Spleen (tissue), 7 donors: ENCODE results near the gene FGGY.

Source experiments
- POLR2AphosphoS5 ChIP-seq, 3 donors: sonication (generic); formaldehyde crosslinking; IDR thresholded peaks; one replicate each; pipeline ENCODE4 v1.5.1; 2017; ENCODE audit warnings: antibody characterized with exemption in 3 of 3
- TF ChIP-seq, protein P1 (sequence below), 11 experiments: fragments of 200-600 bp in 7 of 11; fragments of 450-650 bp in 4 of 11; sonication (generic) in 4 of 11; IDR thresholded peaks in 8 of 11; conservative IDR thresholded peaks in 3 of 11; 1 replicate in 7 of 11; 2 replicates in 4 of 11; pipeline versions ENCODE4 v1.4.0 to v1.8.0; 2016 to 2021; ENCODE audit warnings: antibody characterized with exemption in 11 of 11, inconsistent platforms in 4 of 11, mild to moderate bottlenecking in 1 of 11
- donor health status: DM: no; HTN: no; CAD: no; lungs with moderate emphysema.
- donor health status: DM: no; HTN: no; CAD: no.
- donor health status: DM: no; HTN: no; CAD: no.

GRCh38 chr1:59354709-59355337 lies 57.9 kb downstream of the FGGY start:
- TF ChIP-seq, protein P1, sequence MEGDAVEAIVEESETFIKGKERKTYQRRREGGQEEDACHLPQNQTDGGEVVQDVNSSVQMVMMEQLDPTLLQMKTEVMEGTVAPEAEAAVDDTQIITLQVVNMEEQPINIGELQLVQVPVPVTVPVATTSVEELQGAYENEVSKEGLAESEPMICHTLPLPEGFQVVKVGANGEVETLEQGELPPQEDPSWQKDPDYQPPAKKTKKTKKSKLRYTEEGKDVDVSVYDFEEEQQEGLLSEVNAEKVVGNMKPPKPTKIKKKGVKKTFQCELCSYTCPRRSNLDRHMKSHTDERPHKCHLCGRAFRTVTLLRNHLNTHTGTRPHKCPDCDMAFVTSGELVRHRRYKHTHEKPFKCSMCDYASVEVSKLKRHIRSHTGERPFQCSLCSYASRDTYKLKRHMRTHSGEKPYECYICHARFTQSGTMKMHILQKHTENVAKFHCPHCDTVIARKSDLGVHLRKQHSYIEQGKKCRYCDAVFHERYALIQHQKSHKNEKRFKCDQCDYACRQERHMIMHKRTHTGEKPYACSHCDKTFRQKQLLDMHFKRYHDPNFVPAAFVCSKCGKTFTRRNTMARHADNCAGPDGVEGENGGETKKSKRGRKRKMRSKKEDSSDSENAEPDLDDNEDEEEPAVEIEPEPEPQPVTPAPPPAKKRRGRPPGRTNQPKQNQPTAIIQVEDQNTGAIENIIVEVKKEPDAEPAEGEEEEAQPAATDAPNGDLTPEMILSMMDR (IDR thresholded peaks at IDR 0.05 in 8 of 11, conservative IDR thresholded peaks at IDR 0.05 in 3 of 11): no peak
- TF ChIP-seq POLR2AphosphoS5 (IDR thresholded peaks at IDR 0.05): no peak
